IMR-90 (cell line): ENCODE results near the gene GIMAP1.
"Not testable (repeated sequence)": the region's sequence is repeated elsewhere in the genome, so short reads cannot be mapped to it uniquely, and the experiment has no call there.

Experiments
- BHLHE40 ChIP-seq: fragments of 150-350 bp; IDR thresholded peaks from 2 replicates; pipeline ENCODE4 v1.6.1; 2016; ENCODE audit warnings: mild to moderate bottlenecking, low read depth, low read length
- CEBPB ChIP-seq: IDR thresholded peaks from 2 replicates; pipeline ENCODE4 v1.6.1; 2012; ENCODE audit warnings: low read depth, low read length, improper control_type of control experiment
- CHD1 ChIP-seq: IDR thresholded peaks from 2 replicates; pipeline ENCODE4 v1.6.1; 2012; ENCODE audit warnings: low read depth, low read length, improper control_type of control experiment
- CTCF ChIP-seq: conservative IDR thresholded peaks from 2 replicates; pipeline ENCODE4 v1.5.1; 2012; ENCODE audit warnings: mild to moderate bottlenecking, low read depth, low read length, improper control_type of control experiment
- FOS ChIP-seq: fragments of 150-350 bp; IDR thresholded peaks from 2 replicates; pipeline ENCODE4 v1.6.1; 2016; ENCODE audit warnings: low read depth, low read length
- MAFK ChIP-seq: IDR thresholded peaks from 2 replicates; pipeline ENCODE4 v1.6.1; 2012; ENCODE audit warnings: low read depth, low read length, improper control_type of control experiment
- MAZ ChIP-seq: IDR thresholded peaks from 2 replicates; pipeline ENCODE4 v1.6.1; 2012; ENCODE audit warnings: low read depth, mild to moderate bottlenecking, low read length, improper control_type of control experiment, moderate library complexity, borderline replicate concordance
- MXI1 ChIP-seq: IDR thresholded peaks from 2 replicates; pipeline ENCODE4 v1.6.1; 2012; ENCODE audit warnings: low read depth, mild to moderate bottlenecking, low read length, moderate library complexity, borderline replicate concordance
- POLR2A ChIP-seq: IDR thresholded peaks from 2 replicates; pipeline ENCODE4 v1.6.1; 2012; ENCODE audit warnings: mild to moderate bottlenecking, low read depth, low read length
- RAD21 ChIP-seq: IDR thresholded peaks from 2 replicates; pipeline ENCODE4 v1.6.1; 2012; ENCODE audit warnings: low read length, improper control_type of control experiment
- SMC3 ChIP-seq: fragments of 150-350 bp; IDR thresholded peaks from 2 replicates; pipeline ENCODE4 v1.6.1; 2016; ENCODE audit warnings: low read depth, mild to moderate bottlenecking, antibody characterized with exemption, low read length, moderate library complexity
- USF2 ChIP-seq: fragments of 150-350 bp; IDR thresholded peaks from 2 replicates; pipeline ENCODE4 v1.6.1; 2017; ENCODE audit warnings: mild to moderate bottlenecking, antibody characterized with exemption, low read length, low read depth

DNA sequence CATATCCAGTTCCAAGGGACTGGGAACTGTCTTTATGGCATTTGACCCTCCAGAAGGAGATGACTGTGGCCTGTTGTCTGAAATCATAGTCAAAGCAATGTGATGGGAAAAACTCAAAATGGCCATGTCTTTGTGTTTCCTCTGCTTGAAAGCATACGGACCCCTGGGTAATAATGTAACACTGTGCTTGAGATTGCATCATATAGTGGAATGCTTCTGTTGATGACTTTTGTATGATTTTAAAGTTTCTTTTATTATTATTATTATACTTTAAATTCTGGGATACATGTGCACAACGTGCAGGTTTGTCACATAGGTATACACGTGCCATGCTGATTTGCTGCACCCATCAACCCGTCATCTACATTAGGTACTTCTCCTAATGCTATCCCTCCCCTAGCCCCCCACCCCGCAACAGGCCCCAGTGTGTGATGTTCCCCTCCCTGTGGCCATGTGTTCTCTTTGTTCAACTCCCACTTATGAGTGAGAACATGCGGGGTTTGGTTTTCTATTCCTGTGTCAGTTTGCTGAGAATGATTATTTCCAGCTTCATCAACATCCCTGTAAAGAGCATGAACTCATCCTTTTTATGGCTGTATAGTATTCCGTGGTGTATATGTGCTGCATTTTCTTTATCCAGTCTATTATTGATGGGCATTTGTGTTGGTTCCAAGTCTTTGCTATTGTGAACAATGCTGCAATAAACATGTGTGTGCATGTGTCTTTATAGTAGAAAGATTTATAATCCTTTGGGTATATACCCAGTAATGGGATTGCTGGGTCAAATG lies 44.4 kb upstream of the GIMAP1 start:
- TF ChIP-seq FOS, CTCF, MAZ, POLR2A, MAFK, BHLHE40, CEBPB, SMC3, MXI1, USF2, CHD1, RAD21: not testable (repeated sequence)
